Spleen (tissue), 11 donors: ENCODE measurements around the gene SLC16A3. TPM values are rescaled to one million over a fixed set of nuclear protein-coding genes. Genes with fewer than 3 reads are reported as not detected.
A peak's percentile ranks its signal among the peaks of the same experiment; 100 is the strongest.

Source experiments
- DNase-seq: peaks from one replicate; pipeline ENCODE4 v3.0.0-alpha.2; 2020
- H3K27ac ChIP-seq, 8 donors: fragments of 200-600 bp; sonication (generic) in 7 of 8; 1 replicate in 4 of 8; 2 replicates in 4 of 8; pipeline versions ENCODE4 v1.5.0 to v1.8.0; 2016 to 2021; ENCODE audit warnings: inconsistent platforms in 4 of 8, mild to moderate bottlenecking in 4 of 8, moderate library complexity in 1 of 8
- H3K27me3 ChIP-seq, 7 donors: fragments of 200-600 bp; sonication (generic) in 6 of 7; replicated peaks in 1 of 7; 1 replicate in 4 of 7; 2 replicates in 3 of 7; pipeline versions ENCODE4 v1.5.0 to v1.8.0; 2016 to 2021; ENCODE audit warnings: inconsistent platforms in 3 of 7, mild to moderate bottlenecking in 1 of 7
- H3K36me3 ChIP-seq, 6 donors: fragments of 200-600 bp; sonication (generic) in 5 of 6; 1 replicate in 4 of 6; 2 replicates in 2 of 6; pipeline versions ENCODE4 v1.5.0 to v1.8.0; 2016 to 2021; ENCODE audit warnings: inconsistent platforms in 2 of 6
- H3K4me1 ChIP-seq, 6 donors: fragments of 200-600 bp; sonication (generic) in 5 of 6; 1 replicate in 3 of 6; 2 replicates in 3 of 6; pipeline versions ENCODE4 v1.5.0 to v1.8.0; 2016 to 2021; ENCODE audit warnings: inconsistent platforms in 3 of 6
- H3K4me3 ChIP-seq, 8 donors: fragments of 200-600 bp; sonication (generic) in 7 of 8; 1 replicate in 4 of 8; 2 replicates in 4 of 8; pipeline versions ENCODE4 v1.5.0 to v1.8.0; 2016 to 2021; ENCODE audit warnings: inconsistent platforms in 4 of 8, mild to moderate bottlenecking in 4 of 8, moderate library complexity in 2 of 8
- H3K9me3 ChIP-seq, 8 donors: fragments of 200-600 bp; sonication (generic) in 7 of 8; 1 replicate in 4 of 8; 2 replicates in 4 of 8; pipeline versions ENCODE4 v1.5.0 to v1.8.0; 2016 to 2021; ENCODE audit warnings: inconsistent platforms in 4 of 8
- CTCF ChIP-seq, 11 experiments: fragments of 200-600 bp in 7 of 11; fragments of 450-650 bp in 4 of 11; sonication (generic) in 4 of 11; IDR thresholded peaks in 8 of 11; conservative IDR thresholded peaks in 3 of 11; 1 replicate in 7 of 11; 2 replicates in 4 of 11; pipeline versions ENCODE4 v1.4.0 to v1.8.0; 2016 to 2021; ENCODE audit warnings: antibody characterized with exemption in 11 of 11, inconsistent platforms in 4 of 11, mild to moderate bottlenecking in 1 of 11
- POLR2A ChIP-seq, 3 donors: fragments of 450-650 bp; IDR thresholded peaks; one replicate each; pipeline ENCODE4 v1.5.1; 2017; ENCODE audit warnings: antibody characterized with exemption in 3 of 3, mild to moderate bottlenecking in 1 of 3
- POLR2AphosphoS5 ChIP-seq, 3 donors: sonication (generic); formaldehyde crosslinking; IDR thresholded peaks; one replicate each; pipeline ENCODE4 v1.5.1; 2017; ENCODE audit warnings: antibody characterized with exemption in 3 of 3
- WGBS, 5 donors: extraction: QIAGEN DNeasy Blood & Tissue Kit in 3 of 5; methylation state at CpG; one replicate each; pipeline versions ENCODE4 v1.1.5 to v1.1.7; 2013 to 2018; 5-methylcytosine and 5-hydroxymethylcytosine counted together
- intact Hi-C: fragments of 100-400 bp; cut with DNase I; formaldehyde crosslinking; loops from one replicate; pipeline ENCODE4 v1.15.0; 2023; ENCODE audit warnings: low total_unique reads
- polyA plus RNA-seq, 3 donors: library from polyadenylated mRNA; stranded (reverse); fragments of 200-250 nt; gene quantifications; one replicate each; pipeline ENCODE4 v1.2.1, GENCODE V29; 2013
- total RNA-seq, 7 donors: library from RNA; depleted of rRNA in 3 of 7; stranded (reverse); fragments of >200 nt in 3 of 7; fragmentation: NEBNext Ultra II Directional in 4 of 7; extraction: Animal tissue kit (Norgen Biotek cat#: 25700) in 4 of 7; gene quantifications; one replicate each; pipeline versions ENCODE4 v1.1.0 to v1.2.1, GENCODE V29; 2016 to 2021
- donor health status: healthy with polysubstance abuse.
- donor health status: DM: no; HTN: no; CAD: no; lungs with moderate emphysema.
- donor health status: DM: no; HTN: no; CAD: no.
- donor health status: Bipolar disorder and iron deficiency.
- donor health status: healthy.
- donor health status: DM: no; HTN: no; CAD: no.
- donor health status: DM: yes; HTN: yes; CAD: no.

SLC16A3 gene
- total and polyA plus RNA-seq, 10 donors: 11.1 to 185 (median 74.0) TPM

DNA sequence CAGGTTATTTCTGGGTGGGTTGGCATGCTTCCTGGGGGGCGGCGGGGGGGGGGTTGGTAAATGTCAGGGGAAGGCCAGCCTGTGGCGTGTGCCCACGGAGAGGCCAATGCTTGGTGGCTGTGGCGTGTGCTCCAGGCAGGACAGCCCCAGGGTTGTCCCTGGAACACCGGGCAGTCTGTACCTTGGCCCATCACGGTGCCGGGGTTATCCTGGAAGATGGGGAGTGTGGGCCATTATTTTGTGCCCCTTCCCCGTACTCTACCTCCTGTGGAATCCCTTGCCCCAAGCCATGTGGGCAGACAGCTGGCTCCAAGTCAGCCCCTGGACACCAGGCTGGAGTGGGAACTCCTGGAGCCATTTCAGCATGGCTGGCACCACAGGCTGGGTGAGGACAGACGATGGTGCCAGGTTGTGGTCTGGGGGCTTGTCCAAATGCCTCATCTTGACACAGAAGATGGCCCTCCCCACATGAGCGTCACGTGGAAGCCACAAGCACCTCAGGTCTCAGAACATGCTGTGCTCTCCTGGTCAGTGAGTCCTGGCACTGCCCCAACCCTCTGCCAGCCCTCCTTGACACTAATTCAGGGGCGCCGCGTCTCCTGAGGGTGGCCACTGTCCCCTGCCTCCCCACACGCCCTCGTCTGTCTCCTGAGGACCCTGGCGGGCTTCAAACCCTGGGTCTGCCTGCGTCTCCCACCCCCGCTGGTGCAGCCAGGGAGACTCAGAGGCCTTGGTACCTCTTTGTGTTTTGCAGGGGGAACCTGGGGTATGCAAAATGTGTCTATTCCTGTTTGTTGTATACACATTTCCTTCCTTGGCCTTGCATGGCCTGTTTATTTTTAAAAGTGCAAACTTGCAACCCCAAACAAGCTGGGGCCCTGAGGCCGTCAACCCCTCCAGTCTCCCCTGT, 4.3 kb downstream of the SLC16A3 start:
- peaks cover 31 to 97% (median 89%) of the 10 kb centered on the region in 6 donors for H3K4me1 ChIP-seq
- DNase-seq: peak; percentile 76
- H3K27ac ChIP-seq: peak overlapping the region in 6 of 8 donors; percentile 6 to 100 (median 98)
- peaks cover 0 to 44% (median 15%) of the 10 kb centered on the region in 6 donors for H3K36me3 ChIP-seq
- H3K9me3 ChIP-seq: no peaks in the 10 kb centered on the region
- WGBS, 5 donors: 68 to 82% (median 68%) methylated on average over 10 to 21 of the region's 21 CpGs
- TF ChIP-seq POLR2A (IDR thresholded peaks at IDR 0.05): no peak
- peak; percentile 47 to 80 (median 52) for TF ChIP-seq POLR2AphosphoS5 (IDR thresholded peaks at IDR 0.05)
- no peak for TF ChIP-seq CTCF (IDR thresholded peaks at IDR 0.05 in 8 of 11, conservative IDR thresholded peaks at IDR 0.05 in 3 of 11)
- H3K4me3 ChIP-seq: peak overlapping the region in 1 of 8 donors; percentile 85
- H3K27me3 ChIP-seq: no peaks in the 10 kb centered on the region
- intact Hi-C loops: no loop called here

GRCh38 chr17:82234211-82235055, 5.6 kb downstream of the SLC16A3 start:
- H3K4me3 ChIP-seq: peak overlapping the region in 1 of 8 donors; percentile 5
- intact Hi-C loops: loop anchor here (5.0 kb wide), 1 partner anchor 88 kb away; no protein-coding TSS in a partner anchor
- WGBS, 5 donors: 63 to 80% (median 76%) methylated on average over 13 to 26 of the region's 26 CpGs
- H3K27me3 ChIP-seq: no peaks in the 10 kb centered on the region
- peaks cover 0 to 57% (median 19%) of the 10 kb centered on the region in 6 donors for H3K36me3 ChIP-seq
- TF ChIP-seq POLR2AphosphoS5 (IDR thresholded peaks at IDR 0.05) (peak in 1 of 3 donors; percentile 66), POLR2A (IDR thresholded peaks at IDR 0.05) (no peak)
- H3K4me1 ChIP-seq: peaks cover 40 to 100% (median 93%) of the 10 kb centered on the region in 6 donors
- H3K27ac ChIP-seq: peak overlapping the region in 4 of 8 donors; percentile 20 to 100 (median 75)
- peak; percentile 82 for DNase-seq
- no peaks in the 10 kb centered on the region for H3K9me3 ChIP-seq

DNA sequence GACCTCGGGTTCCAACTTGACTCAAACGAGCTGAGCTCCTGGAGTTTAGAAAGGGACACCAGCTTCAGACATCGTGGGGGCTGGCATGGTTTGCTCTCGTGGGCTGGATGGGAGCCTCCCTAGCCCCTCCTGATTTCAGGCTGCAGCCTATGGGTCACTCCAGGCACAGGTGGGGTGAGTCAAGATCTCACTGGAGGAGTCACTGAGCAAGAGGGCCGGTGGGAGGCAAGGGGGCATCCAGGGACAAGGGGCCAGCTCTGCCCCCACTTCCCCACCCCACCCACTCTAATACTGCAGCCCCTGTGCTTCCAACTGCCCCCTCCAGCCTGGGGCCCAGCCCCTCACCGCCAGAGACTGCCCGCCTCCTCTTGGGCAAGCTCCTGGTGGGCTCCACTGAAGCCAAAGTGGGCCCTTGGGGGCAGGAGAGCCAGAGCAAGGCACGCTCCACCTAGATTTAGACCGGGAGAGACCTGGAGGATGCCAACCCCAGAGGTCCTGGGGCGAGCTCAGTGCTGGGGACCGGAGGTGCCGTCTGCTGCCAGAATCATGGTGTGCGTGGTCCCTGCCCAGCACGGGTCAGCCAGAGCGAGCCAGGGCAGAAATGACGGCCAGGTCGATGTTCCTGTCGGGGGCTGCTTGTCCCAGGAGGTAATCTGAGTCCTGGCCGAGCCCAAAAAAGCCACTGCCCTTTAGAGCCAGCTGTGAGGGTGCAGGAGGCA, 6.4 kb downstream of the SLC16A3 start:
- WGBS, 5 donors: 80 to 93% (median 87%) methylated on average over 10 to 19 of the region's 19 CpGs
- intact Hi-C loops: loop anchor here (5.0 kb wide), 1 partner anchor 87 kb away; no protein-coding TSS in a partner anchor
- no peak overlapping the region for H3K4me3 ChIP-seq
- H3K27ac ChIP-seq: peak overlapping the region in 4 of 8 donors; percentile 51 to 100 (median 75)
- TF ChIP-seq CTCF (IDR thresholded peaks at IDR 0.05 in 8 of 11, conservative IDR thresholded peaks at IDR 0.05 in 3 of 11): no peak
- TF ChIP-seq POLR2A (IDR thresholded peaks at IDR 0.05): no peak
- peak in 1 of 3 donors; percentile 56 for TF ChIP-seq POLR2AphosphoS5 (IDR thresholded peaks at IDR 0.05)
- peak; percentile 78 for DNase-seq
- H3K4me1 ChIP-seq: peaks cover 39 to 100% (median 93%) of the 10 kb centered on the region in 6 donors
- no peaks in the 10 kb centered on the region for H3K27me3 ChIP-seq
- H3K9me3 ChIP-seq: no peaks in the 10 kb centered on the region
- H3K36me3 ChIP-seq: peaks cover 0 to 65% (median 25%) of the 10 kb centered on the region in 6 donors

DNA sequence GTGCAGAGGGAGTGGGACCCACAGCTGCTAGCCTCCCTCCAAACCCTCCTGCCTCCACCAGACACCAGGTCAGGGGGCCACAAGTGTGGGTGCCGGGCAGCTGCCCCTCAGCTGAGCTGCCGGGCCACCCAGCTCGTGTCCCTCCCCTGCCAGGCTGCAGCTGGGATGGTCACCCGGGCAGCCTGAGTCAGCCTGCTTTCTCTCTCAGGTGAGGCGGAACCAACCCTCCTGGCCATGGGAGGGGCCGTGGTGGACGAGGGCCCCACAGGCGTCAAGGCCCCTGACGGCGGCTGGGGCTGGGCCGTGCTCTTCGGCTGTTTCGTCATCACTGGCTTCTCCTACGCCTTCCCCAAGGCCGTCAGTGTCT, 6.9 kb downstream of the SLC16A3 start:
- peak overlapping the region in 6 of 8 donors; percentile 27 to 100 (median 58) for H3K27ac ChIP-seq
- H3K9me3 ChIP-seq: no peaks in the 10 kb centered on the region
- WGBS, 5 donors: 38 to 88% (median 58%) methylated on average over 6 to 15 of the region's 15 CpGs
- H3K4me3 ChIP-seq: peak overlapping the region in 1 of 8 donors; percentile 25
- no peaks in the 10 kb centered on the region for H3K27me3 ChIP-seq
- peaks cover 0 to 71% (median 25%) of the 10 kb centered on the region in 6 donors for H3K36me3 ChIP-seq
- intact Hi-C loops: loop anchor here (5.0 kb wide), 1 partner anchor 87 kb away; no protein-coding TSS in a partner anchor
- peaks cover 40 to 100% (median 93%) of the 10 kb centered on the region in 6 donors for H3K4me1 ChIP-seq
- TF ChIP-seq POLR2AphosphoS5 (IDR thresholded peaks at IDR 0.05) (peak in 1 of 3 donors; percentile 72), CTCF (IDR thresholded peaks at IDR 0.05 in 8 of 11, conservative IDR thresholded peaks at IDR 0.05 in 3 of 11) (no peak), POLR2A (IDR thresholded peaks at IDR 0.05) (no peak)
- peak; percentile 85 for DNase-seq
